GM15510 (cell line): ENCODE measurements around the gene STK39.

Source experiments
- POLR2A ChIP-seq: IDR thresholded peaks from 3 replicates; pipeline ENCODE4 v1.6.1; 2011; ENCODE audit warnings: borderline replicate concordance; ENCODE audit not compliant: insufficient read length; ENCODE audit errors: extremely low read depth

Gene STK39

DNA sequence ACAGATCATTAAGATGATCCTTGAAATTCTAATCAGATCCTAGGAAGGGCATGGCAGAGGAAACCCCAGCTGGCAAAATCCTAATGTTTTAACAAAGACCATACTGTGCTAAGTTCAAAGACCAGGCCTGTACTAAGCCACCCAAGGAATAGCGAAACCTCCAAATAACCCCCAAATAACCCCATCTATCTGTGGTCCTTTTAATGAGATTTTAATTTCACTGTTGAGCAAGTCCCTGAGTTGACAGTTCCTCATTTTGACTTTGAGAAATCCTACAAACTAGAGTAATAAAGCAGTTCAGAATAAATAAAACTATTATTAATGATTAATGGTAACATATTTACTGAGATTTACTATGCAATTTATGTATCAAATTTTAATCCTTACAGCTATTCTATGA, 259.8 kb downstream of the STK39 start:
- no peak for TF ChIP-seq POLR2A

GRCh38 chr2:167987026-167987425, 260.4 kb downstream of the STK39 start:
- no peak for TF ChIP-seq POLR2A

DNA sequence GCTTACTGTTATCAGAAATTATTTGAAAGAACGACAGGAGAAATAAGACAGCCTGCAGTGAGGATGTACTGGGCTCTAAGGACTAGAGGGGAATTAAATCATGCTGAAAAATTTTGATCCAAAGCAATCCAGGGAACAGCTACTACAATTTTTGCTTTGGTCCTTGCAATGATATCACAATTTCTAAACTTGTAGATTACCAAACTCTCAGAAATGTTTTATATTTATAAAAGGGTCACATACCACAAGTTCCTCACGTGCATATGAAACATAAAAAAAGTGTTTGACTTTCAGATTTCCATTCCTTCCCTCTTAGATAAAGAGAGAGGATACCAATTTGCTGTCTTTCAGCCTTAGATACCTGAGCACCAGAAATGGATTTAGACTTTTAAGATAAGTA, 261.2 kb downstream of the STK39 start:
- TF ChIP-seq POLR2A, result no peak

DNA sequence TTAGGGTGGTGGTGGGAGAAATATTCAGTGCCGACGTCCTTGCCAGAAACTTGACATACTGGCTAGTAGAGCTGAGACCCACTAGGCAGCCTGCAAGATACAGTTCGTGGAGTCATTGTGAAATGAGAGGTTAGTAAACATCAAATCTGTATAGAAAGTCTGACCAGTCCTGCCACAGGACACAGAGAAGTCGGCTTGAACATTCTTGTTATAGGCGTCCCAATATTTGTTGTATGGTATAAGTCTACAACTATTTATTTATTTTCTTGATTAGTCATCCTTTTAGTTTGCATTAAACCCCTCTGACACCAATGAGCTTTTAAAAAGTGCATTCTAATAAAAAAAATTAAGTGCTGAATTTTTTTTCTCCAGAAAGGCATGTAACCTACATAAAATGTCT, 265.4 kb downstream of the STK39 start:
- TF ChIP-seq POLR2A, result no peak

GRCh38 chr2:167980439-167980838, 267.0 kb downstream of the STK39 start:
- no peak for TF ChIP-seq POLR2A

DNA sequence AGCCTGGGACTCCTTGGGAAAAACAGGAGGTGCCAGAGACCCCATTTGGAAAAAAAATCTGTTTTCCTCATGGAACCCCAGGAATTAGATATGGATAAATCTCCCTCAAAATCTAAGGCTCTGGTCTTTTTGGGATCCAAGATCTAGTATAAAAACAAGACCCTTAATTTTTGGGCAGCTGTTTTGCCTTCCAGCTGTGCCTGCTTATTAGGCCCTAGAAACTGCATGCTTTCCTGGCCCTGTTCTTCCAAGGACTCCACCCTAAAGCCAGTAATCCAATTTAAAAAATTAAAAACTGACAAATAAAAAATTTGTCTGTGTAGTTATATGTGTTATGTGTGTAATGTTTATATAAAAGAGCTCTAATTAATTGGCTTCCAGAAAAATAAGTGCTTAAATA, 274.6 kb downstream of the STK39 start:
- no peak for TF ChIP-seq POLR2A

- TF ChIP-seq POLR2A, result no peak
Measured at GRCh38 chr2:167972020-167972419, 275.4 kb downstream of the STK39 start.

GRCh38 chr2:167966937-167967913, 280.2 kb downstream of the STK39 start:
- TF ChIP-seq POLR2A, result no peak

DNA sequence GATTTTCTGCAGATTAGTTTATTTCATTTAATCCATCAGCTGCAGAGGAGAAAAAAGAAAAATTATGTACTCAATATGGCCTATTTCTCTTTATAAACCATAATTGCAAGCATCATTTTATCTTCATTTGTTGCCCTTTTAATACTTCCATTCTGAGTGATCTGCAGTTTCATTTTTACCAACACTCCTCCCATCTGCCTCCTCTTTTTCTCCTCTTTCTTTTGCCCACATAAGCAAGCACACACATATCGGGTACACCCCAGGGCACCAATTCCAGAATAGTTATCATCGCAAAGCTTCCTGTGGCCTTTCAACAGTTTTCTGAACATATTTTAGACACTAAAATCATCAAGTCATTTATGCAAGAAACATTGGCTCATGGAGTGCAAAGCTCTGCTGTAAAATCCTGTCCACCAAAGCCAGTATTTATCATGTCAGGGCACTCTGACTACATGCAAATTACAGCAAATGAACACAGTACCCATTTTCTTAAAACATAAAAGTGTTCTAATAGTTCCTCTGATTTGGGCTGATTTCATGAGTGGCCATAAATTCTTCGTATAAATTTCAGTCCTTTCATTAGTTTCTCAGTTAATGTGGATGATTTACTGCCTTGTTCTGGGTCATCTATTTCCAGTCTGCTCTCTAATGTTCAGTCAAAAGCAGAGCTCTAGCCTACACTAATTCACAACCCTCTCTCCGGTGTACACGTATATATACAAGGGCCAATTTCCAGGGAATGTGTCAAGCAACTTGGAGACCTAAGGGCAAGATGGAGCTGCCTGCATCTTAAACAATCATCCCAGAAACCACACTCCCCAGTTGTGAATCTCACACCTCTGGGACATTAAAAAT, 281.3 kb downstream of the STK39 start:
- no peak for TF ChIP-seq POLR2A

GRCh38 chr2:167964650-167965413, 282.6 kb downstream of the STK39 start:
- TF ChIP-seq POLR2A, result no peak

DNA sequence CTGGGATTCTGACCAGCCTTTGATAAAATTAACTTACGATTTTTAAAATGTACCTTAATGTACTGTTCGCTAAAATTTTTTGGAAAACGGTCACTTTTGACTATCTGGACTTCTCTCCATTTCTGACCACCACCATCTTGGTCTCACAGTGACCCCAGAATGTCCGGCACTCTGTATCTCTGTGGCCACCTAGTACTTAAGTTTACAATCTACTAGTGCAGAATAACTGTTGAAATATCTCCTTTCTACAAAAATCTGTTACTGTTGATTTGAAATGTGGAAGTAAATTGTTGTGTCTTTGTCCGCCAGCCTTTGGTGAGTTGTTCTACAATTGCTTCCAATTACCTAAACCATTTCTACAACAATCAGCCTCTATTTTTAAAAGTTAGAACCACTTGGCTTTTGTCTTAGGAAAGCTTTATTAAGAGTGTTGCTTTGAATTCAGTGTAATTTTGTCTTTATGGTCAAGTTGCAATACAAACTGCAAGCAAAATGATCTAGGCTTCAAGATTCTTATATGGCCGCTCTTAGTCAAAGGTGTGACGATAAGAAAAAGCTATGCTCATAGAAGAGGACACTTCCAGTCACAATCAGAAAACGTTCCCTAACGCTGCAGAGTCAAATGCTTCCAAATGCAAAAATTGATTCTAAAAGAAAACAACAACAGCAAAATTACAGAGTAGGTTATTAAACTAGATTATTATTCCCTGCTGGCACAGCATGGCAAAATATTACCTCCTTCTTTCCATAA, 283.3 kb downstream of the STK39 start:
- no peak for TF ChIP-seq POLR2A

GRCh38 chr2:167962436-167963226, 284.8 kb downstream of the STK39 start:
- no peak for TF ChIP-seq POLR2A

- no peak for TF ChIP-seq POLR2A
Measured at GRCh38 chr2:167961536-167962048, 285.8 kb downstream of the STK39 start.

DNA sequence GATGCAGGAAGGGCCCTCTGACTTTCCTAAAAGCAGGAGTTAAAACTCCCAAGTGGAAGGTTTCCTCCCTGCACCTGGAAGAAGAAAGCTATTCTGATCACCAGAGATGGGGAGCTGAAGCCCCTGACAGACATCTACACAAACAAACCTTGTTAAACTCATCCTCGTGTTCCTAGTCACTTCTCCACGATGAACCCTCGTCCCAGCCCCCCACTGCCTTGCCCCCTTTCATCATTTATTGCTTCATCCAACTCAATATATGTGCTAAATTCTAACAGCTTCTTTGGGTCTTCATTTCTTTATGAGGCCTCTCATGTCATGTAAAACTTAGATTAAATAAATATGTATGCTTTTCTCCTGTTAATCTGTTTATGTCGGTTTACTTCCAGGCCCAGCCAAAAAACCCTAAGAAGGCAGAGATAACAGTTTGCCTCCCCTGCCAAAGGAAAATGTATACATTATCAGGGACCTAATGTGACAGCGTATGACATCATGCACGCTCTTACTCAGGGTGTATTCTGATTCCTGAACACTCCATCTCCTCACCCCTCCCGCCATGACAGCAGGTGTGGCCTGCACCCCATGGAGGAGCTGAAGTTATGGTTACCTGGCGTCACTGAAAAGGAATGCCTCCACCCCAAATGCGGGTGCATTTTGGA, 287.2 kb downstream of the STK39 start:
- no peak for TF ChIP-seq POLR2A
